B cell (primary cell): ENCODE data around the gene LOC128125822. TPM values are rescaled to one million over a fixed set of nuclear protein-coding genes. Genes with fewer than 3 reads are reported as not detected.

Source experiments
- ATAC-seq: fragments of 200-7000 bp; cut with Tn5 transposase; one replicate; pipeline ENCODE4 v1.10.0; 2021; ENCODE audit warnings: low read depth, mild to moderate bottlenecking, moderate number of reproducible peaks, moderate library complexity
- CTCF ChIA-PET: fragments of 350-600 bp; sonication (Branson Sonifier 250); formaldehyde crosslinking; loops from one replicate; lab custom pipeline; 2021; ENCODE audit warnings: antibody characterized with exemption, inconsistent platforms; lab: Charles Lee
- POLR2A ChIA-PET: fragments of 350-600 bp; sonication (Branson Sonifier 250); formaldehyde crosslinking; loops from one replicate; lab custom pipeline; 2021; ENCODE audit warnings: antibody characterized with exemption; lab: Charles Lee
- DNase-seq: peaks from one replicate; pipeline ENCODE4 v3.0.0; 2013
- H2AFZ ChIP-seq: 2 replicates; pipeline ENCODE4 v1.6.1; 2012; ENCODE audit warnings: mild to moderate bottlenecking, low read depth, low read length; ENCODE audit not compliant: insufficient read depth, poor library complexity, severe bottlenecking
- H3K27ac ChIP-seq, 2 donors: 1 replicate in 1 of 2; 2 replicates in 1 of 2; pipeline ENCODE4 v1.5.1; 2012 to 2013; ENCODE audit warnings: low read length in 2 of 2, mild to moderate bottlenecking in 2 of 2, moderate library complexity in 1 of 2
- H3K27me3 ChIP-seq, 4 experiments: fragments of 200-600 bp in 1 of 4; sonication (generic) in 1 of 4; replicated peaks in 1 of 4; 1 replicate in 2 of 4; 2 replicates in 2 of 4; pipeline versions ENCODE4 v1.6.1 to v1.7.0; 2013 to 2016; ENCODE audit warnings: low read length in 3 of 4, mild to moderate bottlenecking in 2 of 4, mixed read lengths in 1 of 4, moderate library complexity in 1 of 4; ENCODE audit not compliant: insufficient read depth in 4 of 4, control insufficient read depth in 3 of 4; ENCODE audit errors: control extremely low read depth in 1 of 4
- H3K36me3 ChIP-seq, 2 experiments: replicated peaks in 1 of 2; 1 replicate in 1 of 2; 2 replicates in 1 of 2; pipeline versions ENCODE4 v1.6.1 to v1.7.1; 2013; ENCODE audit warnings: low read length in 1 of 2; ENCODE audit not compliant: insufficient read depth in 2 of 2, control insufficient read depth in 1 of 2; ENCODE audit errors: control extremely low read depth in 1 of 2, extremely low read depth in 1 of 2
- H3K4me1 ChIP-seq, 2 donors: fragments of 200-600 bp in 1 of 2; sonication (generic) in 1 of 2; 1 replicate in 1 of 2; 2 replicates in 1 of 2; pipeline versions ENCODE4 v1.5.1 to v1.6.1; 2013 to 2017; ENCODE audit warnings: low read length in 2 of 2; ENCODE audit not compliant: control insufficient read depth in 2 of 2, insufficient read depth in 2 of 2
- H3K4me2 ChIP-seq: replicated peaks from 2 replicates; pipeline ENCODE3; 2012; ENCODE audit warnings: mild to moderate bottlenecking, low read depth, low read length; ENCODE audit not compliant: poor library complexity, severe bottlenecking
- H3K4me3 ChIP-seq, 5 experiments: fragments of 200-600 bp in 1 of 5; sonication (generic) in 1 of 5; 1 replicate in 3 of 5; 2 replicates in 2 of 5; pipeline versions ENCODE4 v1.5.1 to v1.7.0; 2011 to 2016; ENCODE audit warnings: low read length in 4 of 5, mild to moderate bottlenecking in 4 of 5, low read depth in 2 of 5, control low read depth in 1 of 5, moderate library complexity in 1 of 5; ENCODE audit not compliant: insufficient read depth in 1 of 5; ENCODE audit errors: control extremely low read depth in 1 of 5, extremely low read depth in 1 of 5
- H3K79me2 ChIP-seq: fragments of 200-600 bp; sonication (generic); one replicate; pipeline ENCODE4 v1.6.0; 2016; ENCODE audit warnings: low read length; ENCODE audit not compliant: control insufficient read depth, insufficient read depth
- H3K9ac ChIP-seq: fragments of 200-600 bp; sonication (generic); 2 replicates; pipeline ENCODE4 v1.6.1; 2017; ENCODE audit warnings: mild to moderate bottlenecking, low read length, moderate library complexity
- H3K9me3 ChIP-seq, 3 donors: one replicate each; pipeline versions ENCODE4 v1.6.1 to v1.7.1; 2013; ENCODE audit warnings: low read length in 2 of 3; ENCODE audit not compliant: control insufficient read depth in 2 of 3, insufficient read depth in 1 of 3; ENCODE audit errors: control extremely low read depth in 1 of 3
- H4K20me1 ChIP-seq: 2 replicates; pipeline ENCODE4 v1.6.0; 2012; ENCODE audit warnings: mild to moderate bottlenecking, low read length; ENCODE audit not compliant: insufficient read depth, control insufficient read depth, poor library complexity, severe bottlenecking
- H3K27ac Mint-ChIP-seq: one replicate; pipeline ENCODE4 v1.8.0; 2021; ENCODE audit warnings: mixed read lengths
- H3K27me3 Mint-ChIP-seq: one replicate; pipeline ENCODE4 v1.8.0; 2021; ENCODE audit warnings: mixed read lengths
- H3K4me1 Mint-ChIP-seq: one replicate; pipeline ENCODE4 v1.8.0; 2021; ENCODE audit warnings: mixed read lengths
- H3K4me3 Mint-ChIP-seq: one replicate; pipeline ENCODE4 v1.8.0; 2021; ENCODE audit warnings: mixed read lengths
- H3K9me3 Mint-ChIP-seq: one replicate; pipeline ENCODE4 v1.8.0; 2022; ENCODE audit warnings: mixed read lengths; ENCODE audit not compliant: insufficient read depth
- CTCF ChIP-seq: fragments of 200-600 bp; IDR thresholded peaks from one replicate; pipeline ENCODE4 v1.8.0; 2022; ENCODE audit warnings: antibody characterized with exemption, mild to moderate bottlenecking
- EZH2 ChIP-seq: IDR thresholded peaks from 2 replicates; pipeline ENCODE4 v1.6.1; 2012; ENCODE audit warnings: borderline replicate concordance, low read depth, mild to moderate bottlenecking, moderate library complexity, low read length; ENCODE audit not compliant: insufficient read depth, poor library complexity, severe bottlenecking
- WGBS: methylation state at CpG from one replicate; pipeline ENCODE4 v1.1.5; 2013; ENCODE audit warnings: missing lambda C conversion rate; ENCODE audit not compliant: insufficient coverage; 5-methylcytosine and 5-hydroxymethylcytosine counted together
- intact Hi-C: fragments of 100-400 bp; cut with micrococcal nuclease; formaldehyde crosslinking; loops from one replicate; pipeline ENCODE4 v1.10.0; 2022
- polyA plus RNA-seq: library from polyadenylated mRNA; depleted of rRNA; stranded (reverse); fragments of >200 nt; gene quantifications from 2 replicates; pipeline ENCODE4 v1.2.3, GENCODE V29; 2012
- small RNA-seq: library from RNA; depleted of rRNA; stranded (forward); fragments of <200 nt; gene quantifications from one replicate; pipeline ENCODE3, GENCODE V24; 2012; ENCODE audit warnings: low replicate concordance, low read depth; ENCODE audit not compliant: insufficient read length
- total RNA-seq, 2 donors: library from RNA; stranded (reverse); fragments of 120-200 nt in 1 of 2; gene quantifications; 1 replicate in 1 of 2; 2 replicates in 1 of 2; pipeline versions ENCODE4 v1.2.3 to v1.2.4, GENCODE V29; 2013 to 2022

The LOC128125822 gene

GRCh38 chr6:63615590-63615989 is 43.3 kb downstream of the LOC128125822 start:
- Histone ChIP-seq H3K36me3 (no peaks in the 10 kb centered on the region), H3K9me3 (no peaks in the 10 kb centered on the region), H3K27ac (no peak overlapping the region), H3K4me1 (no peaks in the 10 kb centered on the region), H3K27me3 (peaks cover 0 to 7% (median 2%) of the 10 kb centered on the region in 4 experiments), H3K4me2 (no peak overlapping the region), H4K20me1 (no peaks in the 10 kb centered on the region), H3K79me2 (no peaks in the 10 kb centered on the region), H3K4me3 (no peak overlapping the region), H2AFZ (no peak overlapping the region), H3K9ac (no peak overlapping the region)
- H3K27ac Mint-ChIP-seq, result no peak overlapping the region
- ATAC-seq, result no peak
- no peaks in the 10 kb centered on the region for H3K9me3 Mint-ChIP-seq
- H3K4me3 Mint-ChIP-seq, result no peak overlapping the region
- ChIA-PET CTCF (interaction anchor here (1.1 to 1.2 kb wide), 2 partner anchors 17 kb away, joined by 3 read pairs; no protein-coding TSS in a partner anchor), POLR2A (no interaction called here)
- H3K4me1 Mint-ChIP-seq, result no peaks in the 10 kb centered on the region
- TF ChIP-seq CTCF, result no peak
- no peak for TF ChIP-seq EZH2
- H3K27me3 Mint-ChIP-seq, result peaks cover 23% of the 10 kb centered on the region
- 86% methylated on average over 1 of the region's 1 CpG for WGBS
- DNase-seq, result no peak
- intact Hi-C loops, result no loop called here

Small RNA genes within 50 kb of the gene (small RNA-seq; reads per million reads assigned to genes)
- not detected for gene AL513043.1

Other genes with a start within 250 kb of the LOC128125822 start
- 33.7 and 39.5 TPM in 2 replicates for gene PTP4A1, start within 50 bp of the LOC128125822 start, total RNA-seq
- 80.6 and 96.2 TPM in 2 replicates for gene PTP4A1, start within 50 bp of the LOC128125822 start, polyA plus RNA-seq
- gene PHF3, start 63.3 kb downstream of the LOC128125822 start, total RNA-seq, result 109 and 111 TPM in 2 replicates
- gene PHF3, start 63.3 kb downstream of the LOC128125822 start, polyA plus RNA-seq, result 13.5 and 25.4 TPM in 2 replicates